ENCODE measurements around the gene CISH. TPM values are rescaled to one million over a fixed set of nuclear protein-coding genes. Genes with fewer than 3 reads are reported as not detected.

Gene CISH
- total and polyA plus RNA-seq, 4 donors, result 4.7 to 32.5 (median 24.3) TPM

DNA sequence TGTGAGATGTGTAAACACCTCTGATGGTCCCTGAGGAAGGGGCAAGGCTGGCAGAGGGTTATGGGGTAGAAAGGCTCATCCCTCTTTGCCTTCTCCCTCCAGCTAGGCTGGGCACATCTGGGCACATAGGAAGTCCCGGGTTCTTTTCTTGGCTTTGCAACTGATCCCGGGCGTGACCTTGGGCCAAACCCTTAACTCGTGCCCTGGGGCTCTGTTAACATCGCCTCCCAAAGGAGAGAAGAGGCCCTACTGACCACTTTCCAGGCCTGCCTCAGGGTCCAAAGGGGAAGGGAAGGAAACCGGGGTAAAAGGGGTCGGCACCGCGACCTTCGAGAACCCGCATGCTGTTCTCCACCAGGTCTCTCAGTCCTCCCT is 44.6 kb downstream of the CISH start:
- H3K36me3 ChIP-seq (ENCODE audit: control insufficient read depth in 4 of 4, insufficient read depth in 3 of 4, low read depth in 1 of 4, low read length in 3 of 4), result no peaks in the 10 kb centered on the region
- peak overlapping the region in 1 of 2 donors; percentile 45 for H3K9ac ChIP-seq (ENCODE audit: low read depth in 1 of 2, low read length in 2 of 2)
- H3K4me1 ChIP-seq (ENCODE audit: control insufficient read depth in 4 of 4, insufficient read depth in 4 of 4, low read length in 3 of 4), result peaks cover 9 to 45% (median 33%) of the 10 kb centered on the region in 4 donors
- peak overlapping the region in 2 of 3 donors; percentile 13 to 44 for H3K4me3 ChIP-seq (ENCODE audit: low read depth in 1 of 3, low read length in 3 of 3)
- H3K9me3 ChIP-seq (ENCODE audit: control insufficient read depth in 4 of 4, low read length in 3 of 4), result no peaks in the 10 kb centered on the region
- no peaks in the 10 kb centered on the region for H3K27me3 ChIP-seq (ENCODE audit: control insufficient read depth in 4 of 4, insufficient read depth in 4 of 4, low read length in 3 of 4)
- H3K27ac ChIP-seq (ENCODE audit: low read depth in 1 of 2, low read length in 2 of 2), result no peak overlapping the region
- no peak for DNase-seq (ENCODE audit: low spot score)
- TF ChIP-seq, protein P1, sequence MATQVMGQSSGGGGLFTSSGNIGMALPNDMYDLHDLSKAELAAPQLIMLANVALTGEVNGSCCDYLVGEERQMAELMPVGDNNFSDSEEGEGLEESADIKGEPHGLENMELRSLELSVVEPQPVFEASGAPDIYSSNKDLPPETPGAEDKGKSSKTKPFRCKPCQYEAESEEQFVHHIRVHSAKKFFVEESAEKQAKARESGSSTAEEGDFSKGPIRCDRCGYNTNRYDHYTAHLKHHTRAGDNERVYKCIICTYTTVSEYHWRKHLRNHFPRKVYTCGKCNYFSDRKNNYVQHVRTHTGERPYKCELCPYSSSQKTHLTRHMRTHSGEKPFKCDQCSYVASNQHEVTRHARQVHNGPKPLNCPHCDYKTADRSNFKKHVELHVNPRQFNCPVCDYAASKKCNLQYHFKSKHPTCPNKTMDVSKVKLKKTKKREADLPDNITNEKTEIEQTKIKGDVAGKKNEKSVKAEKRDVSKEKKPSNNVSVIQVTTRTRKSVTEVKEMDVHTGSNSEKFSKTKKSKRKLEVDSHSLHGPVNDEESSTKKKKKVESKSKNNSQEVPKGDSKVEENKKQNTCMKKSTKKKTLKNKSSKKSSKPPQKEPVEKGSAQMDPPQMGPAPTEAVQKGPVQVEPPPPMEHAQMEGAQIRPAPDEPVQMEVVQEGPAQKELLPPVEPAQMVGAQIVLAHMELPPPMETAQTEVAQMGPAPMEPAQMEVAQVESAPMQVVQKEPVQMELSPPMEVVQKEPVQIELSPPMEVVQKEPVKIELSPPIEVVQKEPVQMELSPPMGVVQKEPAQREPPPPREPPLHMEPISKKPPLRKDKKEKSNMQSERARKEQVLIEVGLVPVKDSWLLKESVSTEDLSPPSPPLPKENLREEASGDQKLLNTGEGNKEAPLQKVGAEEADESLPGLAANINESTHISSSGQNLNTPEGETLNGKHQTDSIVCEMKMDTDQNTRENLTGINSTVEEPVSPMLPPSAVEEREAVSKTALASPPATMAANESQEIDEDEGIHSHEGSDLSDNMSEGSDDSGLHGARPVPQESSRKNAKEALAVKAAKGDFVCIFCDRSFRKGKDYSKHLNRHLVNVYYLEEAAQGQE (IDR thresholded peaks at IDR 0.05), result no peak
- TF ChIP-seq FOXA2 (IDR thresholded peaks at IDR 0.05) (no peak), RXRA (IDR thresholded peaks at IDR 0.05) (no peak), FOXA1 (IDR thresholded peaks at IDR 0.05) (no peak), NR2F2 (IDR thresholded peaks at IDR 0.05) (no peak), HNF4G (IDR thresholded peaks at IDR 0.05) (no peak), TAF1 (conservative IDR thresholded peaks at IDR 0.05) (no peak)
- TF ChIP-seq, protein P2, sequence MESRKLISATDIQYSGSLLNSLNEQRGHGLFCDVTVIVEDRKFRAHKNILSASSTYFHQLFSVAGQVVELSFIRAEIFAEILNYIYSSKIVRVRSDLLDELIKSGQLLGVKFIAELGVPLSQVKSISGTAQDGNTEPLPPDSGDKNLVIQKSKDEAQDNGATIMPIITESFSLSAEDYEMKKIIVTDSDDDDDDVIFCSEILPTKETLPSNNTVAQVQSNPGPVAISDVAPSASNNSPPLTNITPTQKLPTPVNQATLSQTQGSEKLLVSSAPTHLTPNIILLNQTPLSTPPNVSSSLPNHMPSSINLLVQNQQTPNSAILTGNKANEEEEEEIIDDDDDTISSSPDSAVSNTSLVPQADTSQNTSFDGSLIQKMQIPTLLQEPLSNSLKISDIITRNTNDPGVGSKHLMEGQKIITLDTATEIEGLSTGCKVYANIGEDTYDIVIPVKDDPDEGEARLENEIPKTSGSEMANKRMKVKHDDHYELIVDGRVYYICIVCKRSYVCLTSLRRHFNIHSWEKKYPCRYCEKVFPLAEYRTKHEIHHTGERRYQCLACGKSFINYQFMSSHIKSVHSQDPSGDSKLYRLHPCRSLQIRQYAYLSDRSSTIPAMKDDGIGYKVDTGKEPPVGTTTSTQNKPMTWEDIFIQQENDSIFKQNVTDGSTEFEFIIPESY (IDR thresholded peaks at IDR 0.05), result no peak
- 28% methylated on average over 11 of the region's 11 CpGs for WGBS

- Histone ChIP-seq H3K4me3 (ENCODE audit: low read depth in 1 of 3, low read length in 3 of 3) (no peak overlapping the region), H3K36me3 (ENCODE audit: control insufficient read depth in 4 of 4, insufficient read depth in 3 of 4, low read depth in 1 of 4, low read length in 3 of 4) (no peaks in the 10 kb centered on the region), H3K27ac (ENCODE audit: low read depth in 1 of 2, low read length in 2 of 2) (no peak overlapping the region), H3K9me3 (ENCODE audit: control insufficient read depth in 4 of 4, low read length in 3 of 4) (no peaks in the 10 kb centered on the region), H3K4me1 (ENCODE audit: control insufficient read depth in 4 of 4, insufficient read depth in 4 of 4, low read length in 3 of 4) (peaks cover 5 to 20% (median 14%) of the 10 kb centered on the region in 4 donors), H3K27me3 (ENCODE audit: control insufficient read depth in 4 of 4, insufficient read depth in 4 of 4, low read length in 3 of 4) (no peaks in the 10 kb centered on the region), H3K9ac (ENCODE audit: low read depth in 1 of 2, low read length in 2 of 2) (no peak overlapping the region)
- DNase-seq (ENCODE audit: low spot score), result no peak
- 86% methylated on average over 1 of the region's 1 CpG for WGBS
- TF ChIP-seq NR2F2 (IDR thresholded peaks at IDR 0.05) (no peak), JUND (IDR thresholded peaks at IDR 0.05) (no peak), HNF4A (conservative IDR thresholded peaks at IDR 0.05) (no peak), HNF4G (IDR thresholded peaks at IDR 0.05) (no peak), EGR1 (IDR thresholded peaks at IDR 0.05; ENCODE audit: low read depth in 2 of 2) (no peak), GABPA (IDR thresholded peaks at IDR 0.05 in 1 of 2, conservative IDR thresholded peaks at IDR 0.05 in 1 of 2) (no peak)
Observed at GRCh38 chr3:50564321-50564720, 47.3 kb downstream of the CISH start.

DNA sequence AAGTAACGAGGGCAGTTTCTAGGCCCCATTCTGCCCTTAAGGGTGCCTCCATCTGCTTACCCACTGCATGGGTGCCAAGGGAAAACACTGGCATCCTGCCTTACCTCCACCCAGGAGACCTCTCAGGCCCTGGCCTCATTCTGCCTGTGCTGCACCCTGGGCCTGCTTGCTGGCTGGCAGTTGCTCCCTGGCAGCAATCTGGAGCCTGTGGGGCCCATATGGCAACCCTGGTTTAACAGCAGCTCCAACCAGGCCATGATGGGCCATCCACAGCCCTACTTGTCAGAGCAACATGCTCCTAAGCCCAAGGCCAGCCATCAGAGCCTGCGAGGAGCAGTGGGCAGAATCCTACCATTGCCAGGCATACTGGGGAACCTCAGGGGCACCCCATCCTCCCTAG is 47.7 kb downstream of the CISH start:
- DNase-seq (ENCODE audit: low spot score), result no peak
- no peaks in the 10 kb centered on the region for H3K9me3 ChIP-seq (ENCODE audit: control insufficient read depth in 4 of 4, low read length in 3 of 4)
- H3K4me1 ChIP-seq (ENCODE audit: control insufficient read depth in 4 of 4, insufficient read depth in 4 of 4, low read length in 3 of 4), result peaks cover 5 to 19% (median 14%) of the 10 kb centered on the region in 4 donors
- no peak overlapping the region for H3K4me3 ChIP-seq (ENCODE audit: low read depth in 1 of 3, low read length in 3 of 3)
- WGBS, result 90% methylated on average over 2 of the region's 2 CpGs
- H3K27me3 ChIP-seq (ENCODE audit: control insufficient read depth in 4 of 4, insufficient read depth in 4 of 4, low read length in 3 of 4), result no peaks in the 10 kb centered on the region
- H3K36me3 ChIP-seq (ENCODE audit: control insufficient read depth in 4 of 4, insufficient read depth in 3 of 4, low read depth in 1 of 4, low read length in 3 of 4), result no peaks in the 10 kb centered on the region
- no peak overlapping the region for H3K27ac ChIP-seq (ENCODE audit: low read depth in 1 of 2, low read length in 2 of 2)
- H3K9ac ChIP-seq (ENCODE audit: low read depth in 1 of 2, low read length in 2 of 2), result no peak overlapping the region
- no peak for TF ChIP-seq RXRA (IDR thresholded peaks at IDR 0.05)
- TF ChIP-seq, protein P2 (IDR thresholded peaks at IDR 0.05), result no peak
- no peak for TF ChIP-seq GABPA (IDR thresholded peaks at IDR 0.05 in 1 of 2, conservative IDR thresholded peaks at IDR 0.05 in 1 of 2)
- no peak for TF ChIP-seq HNF4G (IDR thresholded peaks at IDR 0.05)
- TF ChIP-seq ATF3 (IDR thresholded peaks at IDR 0.05), result no peak
- TF ChIP-seq YY1 (IDR thresholded peaks at IDR 0.05), result no peak
- TF ChIP-seq JUND (IDR thresholded peaks at IDR 0.05), result no peak
- TF ChIP-seq SP1 (IDR thresholded peaks at IDR 0.05), result no peak
- TF ChIP-seq EGR1 (IDR thresholded peaks at IDR 0.05; ENCODE audit: low read depth in 2 of 2), result no peak
- no peak for TF ChIP-seq TAF1 (conservative IDR thresholded peaks at IDR 0.05)
- TF ChIP-seq HNF4A (conservative IDR thresholded peaks at IDR 0.05), result no peak
- no peak for TF ChIP-seq NR2F2 (IDR thresholded peaks at IDR 0.05)
- TF ChIP-seq FOXA1 (IDR thresholded peaks at IDR 0.05), result no peak
- TF ChIP-seq MAX (IDR thresholded peaks at IDR 0.05), result no peak
- TF ChIP-seq, protein P3, sequence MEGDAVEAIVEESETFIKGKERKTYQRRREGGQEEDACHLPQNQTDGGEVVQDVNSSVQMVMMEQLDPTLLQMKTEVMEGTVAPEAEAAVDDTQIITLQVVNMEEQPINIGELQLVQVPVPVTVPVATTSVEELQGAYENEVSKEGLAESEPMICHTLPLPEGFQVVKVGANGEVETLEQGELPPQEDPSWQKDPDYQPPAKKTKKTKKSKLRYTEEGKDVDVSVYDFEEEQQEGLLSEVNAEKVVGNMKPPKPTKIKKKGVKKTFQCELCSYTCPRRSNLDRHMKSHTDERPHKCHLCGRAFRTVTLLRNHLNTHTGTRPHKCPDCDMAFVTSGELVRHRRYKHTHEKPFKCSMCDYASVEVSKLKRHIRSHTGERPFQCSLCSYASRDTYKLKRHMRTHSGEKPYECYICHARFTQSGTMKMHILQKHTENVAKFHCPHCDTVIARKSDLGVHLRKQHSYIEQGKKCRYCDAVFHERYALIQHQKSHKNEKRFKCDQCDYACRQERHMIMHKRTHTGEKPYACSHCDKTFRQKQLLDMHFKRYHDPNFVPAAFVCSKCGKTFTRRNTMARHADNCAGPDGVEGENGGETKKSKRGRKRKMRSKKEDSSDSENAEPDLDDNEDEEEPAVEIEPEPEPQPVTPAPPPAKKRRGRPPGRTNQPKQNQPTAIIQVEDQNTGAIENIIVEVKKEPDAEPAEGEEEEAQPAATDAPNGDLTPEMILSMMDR (IDR thresholded peaks at IDR 0.05; ENCODE audit: low read depth, low read length, missing input control), result no peak
- TF ChIP-seq RAD21 (IDR thresholded peaks at IDR 0.05), result no peak
- TF ChIP-seq FOXA2 (IDR thresholded peaks at IDR 0.05), result no peak

Data from liver (tissue), 9 donors.